Measurements from ENCODE around the gene STKLD1.

STKLD1 gene

DNA sequence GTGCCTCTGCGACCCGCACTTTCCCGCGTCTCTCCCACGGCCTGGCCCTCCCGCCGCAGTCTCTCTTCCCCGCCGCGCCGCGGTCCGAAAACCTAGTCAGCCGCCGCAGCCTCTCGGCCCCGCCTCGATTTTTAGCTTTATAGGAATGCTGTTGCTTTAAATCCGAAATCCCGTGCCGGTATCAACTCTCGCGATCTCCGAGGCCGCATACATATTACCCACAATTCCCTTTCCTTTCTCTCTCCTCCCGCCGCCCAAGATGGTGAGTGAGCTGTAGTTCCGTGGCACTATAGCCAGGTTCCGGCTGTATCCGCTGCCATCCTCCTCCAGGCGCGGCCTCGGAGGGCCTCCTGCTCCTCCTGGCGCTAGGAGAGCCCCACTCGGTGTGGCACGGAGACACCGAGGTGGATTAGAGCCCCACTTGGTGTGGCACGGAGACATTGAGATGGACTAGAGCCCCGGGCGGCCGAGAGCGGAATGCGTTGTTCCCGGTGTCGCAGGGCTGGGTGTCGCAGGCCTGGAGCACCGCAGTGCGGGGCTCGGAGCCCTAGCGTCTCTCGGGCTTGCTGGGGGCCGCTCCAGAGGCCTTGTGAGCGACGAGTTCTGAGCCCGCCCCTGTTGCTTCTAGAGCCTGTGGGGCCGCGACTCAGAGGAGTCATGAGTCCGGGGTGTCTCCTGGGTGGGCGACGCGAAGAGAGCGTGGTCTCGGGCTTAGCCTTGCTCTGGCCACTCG is 28.0 kb upstream of the STKLD1 start, which contains the start of the genes MED22 and RPL7A (continued):
- TF ChIP-seq, protein P1, sequence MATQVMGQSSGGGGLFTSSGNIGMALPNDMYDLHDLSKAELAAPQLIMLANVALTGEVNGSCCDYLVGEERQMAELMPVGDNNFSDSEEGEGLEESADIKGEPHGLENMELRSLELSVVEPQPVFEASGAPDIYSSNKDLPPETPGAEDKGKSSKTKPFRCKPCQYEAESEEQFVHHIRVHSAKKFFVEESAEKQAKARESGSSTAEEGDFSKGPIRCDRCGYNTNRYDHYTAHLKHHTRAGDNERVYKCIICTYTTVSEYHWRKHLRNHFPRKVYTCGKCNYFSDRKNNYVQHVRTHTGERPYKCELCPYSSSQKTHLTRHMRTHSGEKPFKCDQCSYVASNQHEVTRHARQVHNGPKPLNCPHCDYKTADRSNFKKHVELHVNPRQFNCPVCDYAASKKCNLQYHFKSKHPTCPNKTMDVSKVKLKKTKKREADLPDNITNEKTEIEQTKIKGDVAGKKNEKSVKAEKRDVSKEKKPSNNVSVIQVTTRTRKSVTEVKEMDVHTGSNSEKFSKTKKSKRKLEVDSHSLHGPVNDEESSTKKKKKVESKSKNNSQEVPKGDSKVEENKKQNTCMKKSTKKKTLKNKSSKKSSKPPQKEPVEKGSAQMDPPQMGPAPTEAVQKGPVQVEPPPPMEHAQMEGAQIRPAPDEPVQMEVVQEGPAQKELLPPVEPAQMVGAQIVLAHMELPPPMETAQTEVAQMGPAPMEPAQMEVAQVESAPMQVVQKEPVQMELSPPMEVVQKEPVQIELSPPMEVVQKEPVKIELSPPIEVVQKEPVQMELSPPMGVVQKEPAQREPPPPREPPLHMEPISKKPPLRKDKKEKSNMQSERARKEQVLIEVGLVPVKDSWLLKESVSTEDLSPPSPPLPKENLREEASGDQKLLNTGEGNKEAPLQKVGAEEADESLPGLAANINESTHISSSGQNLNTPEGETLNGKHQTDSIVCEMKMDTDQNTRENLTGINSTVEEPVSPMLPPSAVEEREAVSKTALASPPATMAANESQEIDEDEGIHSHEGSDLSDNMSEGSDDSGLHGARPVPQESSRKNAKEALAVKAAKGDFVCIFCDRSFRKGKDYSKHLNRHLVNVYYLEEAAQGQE (tag by site-specific recombination; IDR thresholded peaks at IDR 0.05) = 0 out of 2 replicates have a peak, but pooled peaks have one; percentile 24
- TF ChIP-seq, protein P2, sequence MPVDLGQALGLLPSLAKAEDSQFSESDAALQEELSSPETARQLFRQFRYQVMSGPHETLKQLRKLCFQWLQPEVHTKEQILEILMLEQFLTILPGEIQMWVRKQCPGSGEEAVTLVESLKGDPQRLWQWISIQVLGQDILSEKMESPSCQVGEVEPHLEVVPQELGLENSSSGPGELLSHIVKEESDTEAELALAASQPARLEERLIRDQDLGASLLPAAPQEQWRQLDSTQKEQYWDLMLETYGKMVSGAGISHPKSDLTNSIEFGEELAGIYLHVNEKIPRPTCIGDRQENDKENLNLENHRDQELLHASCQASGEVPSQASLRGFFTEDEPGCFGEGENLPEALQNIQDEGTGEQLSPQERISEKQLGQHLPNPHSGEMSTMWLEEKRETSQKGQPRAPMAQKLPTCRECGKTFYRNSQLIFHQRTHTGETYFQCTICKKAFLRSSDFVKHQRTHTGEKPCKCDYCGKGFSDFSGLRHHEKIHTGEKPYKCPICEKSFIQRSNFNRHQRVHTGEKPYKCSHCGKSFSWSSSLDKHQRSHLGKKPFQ (tag by site-specific recombination; IDR thresholded peaks at IDR 0.05) = 0 out of 2 replicates have a peak, but pooled peaks have one; percentile 20
- TF ChIP-seq ZNF292 (tag by site-specific recombination; IDR thresholded peaks at IDR 0.05; ENCODE audit: borderline replicate concordance, low read depth) (no peak), ZBTB20 (tag by site-specific recombination; IDR thresholded peaks at IDR 0.05) (peak; percentile 63; the same call in 1 of the 2 replicates), GLI4 (tag by site-specific recombination; IDR thresholded peaks at IDR 0.05) (peak; percentile 68; the same call in 1 of the 2 replicates), ZNF221 (tag by site-specific recombination; IDR thresholded peaks at IDR 0.05; ENCODE audit: borderline replicate concordance) (no peak), KLF16 (tag by site-specific recombination; IDR thresholded peaks at IDR 0.05) (peak; percentile 84), ZNF558 (tag by site-specific recombination; IDR thresholded peaks at IDR 0.05) (no peak), RBAK (tag by site-specific recombination; IDR thresholded peaks at IDR 0.05) (no peak), HOXC10 (CRISPR knock-in tag; IDR thresholded peaks at IDR 0.05) (no peak), ZNF146 (tag by site-specific recombination; IDR thresholded peaks at IDR 0.05) (peak; percentile 16; the same call in 1 of the 2 replicates), ZFP69B (tag by site-specific recombination; IDR thresholded peaks at IDR 0.05) (peak; percentile 60; the same call in 1 of the 2 replicates), PRDM1 (tag by site-specific recombination; IDR thresholded peaks at IDR 0.05) (peak; percentile 49; the same call in 1 of the 2 replicates), SP2 (tag by site-specific recombination; IDR thresholded peaks at IDR 0.05) (peak; percentile 37), ZNF664 (tag by site-specific recombination; IDR thresholded peaks at IDR 0.05) (no peak), ZNF747 (tag by site-specific recombination; IDR thresholded peaks at IDR 0.05) (no peak), ZNF239 (tag by site-specific recombination; IDR thresholded peaks at IDR 0.05) (0 out of 2 replicates have a peak, but pooled peaks have one; percentile 16), ZNF843 (tag by site-specific recombination; IDR thresholded peaks at IDR 0.05) (peak; percentile 69), ZNF121 (tag by site-specific recombination; IDR thresholded peaks at IDR 0.05) (no peak), ZBTB7A (tag by site-specific recombination; IDR thresholded peaks at IDR 0.05; ENCODE audit: low read depth) (peak; percentile 64; the same call in 1 of the 2 replicates)
- TF ChIP-seq, protein P3, sequence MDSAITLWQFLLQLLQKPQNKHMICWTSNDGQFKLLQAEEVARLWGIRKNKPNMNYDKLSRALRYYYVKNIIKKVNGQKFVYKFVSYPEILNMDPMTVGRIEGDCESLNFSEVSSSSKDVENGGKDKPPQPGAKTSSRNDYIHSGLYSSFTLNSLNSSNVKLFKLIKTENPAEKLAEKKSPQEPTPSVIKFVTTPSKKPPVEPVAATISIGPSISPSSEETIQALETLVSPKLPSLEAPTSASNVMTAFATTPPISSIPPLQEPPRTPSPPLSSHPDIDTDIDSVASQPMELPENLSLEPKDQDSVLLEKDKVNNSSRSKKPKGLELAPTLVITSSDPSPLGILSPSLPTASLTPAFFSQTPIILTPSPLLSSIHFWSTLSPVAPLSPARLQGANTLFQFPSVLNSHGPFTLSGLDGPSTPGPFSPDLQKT (IDR thresholded peaks at IDR 0.05; ENCODE audit: borderline replicate concordance, low read depth, low read length) = no peak
- TF ChIP-seq, protein P4, sequence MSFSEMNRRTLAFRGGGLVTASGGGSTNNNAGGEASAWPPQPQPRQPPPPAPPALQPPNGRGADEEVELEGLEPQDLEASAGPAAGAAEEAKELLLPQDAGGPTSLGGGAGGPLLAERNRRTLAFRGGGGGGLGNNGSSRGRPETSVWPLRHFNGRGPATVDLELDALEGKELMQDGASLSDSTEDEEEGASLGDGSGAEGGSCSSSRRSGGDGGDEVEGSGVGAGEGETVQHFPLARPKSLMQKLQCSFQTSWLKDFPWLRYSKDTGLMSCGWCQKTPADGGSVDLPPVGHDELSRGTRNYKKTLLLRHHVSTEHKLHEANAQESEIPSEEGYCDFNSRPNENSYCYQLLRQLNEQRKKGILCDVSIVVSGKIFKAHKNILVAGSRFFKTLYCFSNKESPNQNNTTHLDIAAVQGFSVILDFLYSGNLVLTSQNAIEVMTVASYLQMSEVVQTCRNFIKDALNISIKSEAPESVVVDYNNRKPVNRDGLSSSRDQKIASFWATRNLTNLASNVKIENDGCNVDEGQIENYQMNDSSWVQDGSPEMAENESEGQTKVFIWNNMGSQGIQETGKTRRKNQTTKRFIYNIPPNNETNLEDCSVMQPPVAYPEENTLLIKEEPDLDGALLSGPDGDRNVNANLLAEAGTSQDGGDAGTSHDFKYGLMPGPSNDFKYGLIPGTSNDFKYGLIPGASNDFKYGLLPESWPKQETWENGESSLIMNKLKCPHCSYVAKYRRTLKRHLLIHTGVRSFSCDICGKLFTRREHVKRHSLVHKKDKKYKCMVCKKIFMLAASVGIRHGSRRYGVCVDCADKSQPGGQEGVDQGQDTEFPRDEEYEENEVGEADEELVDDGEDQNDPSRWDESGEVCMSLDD (tag by site-specific recombination; IDR thresholded peaks at IDR 0.05) = 0 out of 2 replicates have a peak, but pooled peaks have one; percentile 27
- TF ChIP-seq, protein P5, sequence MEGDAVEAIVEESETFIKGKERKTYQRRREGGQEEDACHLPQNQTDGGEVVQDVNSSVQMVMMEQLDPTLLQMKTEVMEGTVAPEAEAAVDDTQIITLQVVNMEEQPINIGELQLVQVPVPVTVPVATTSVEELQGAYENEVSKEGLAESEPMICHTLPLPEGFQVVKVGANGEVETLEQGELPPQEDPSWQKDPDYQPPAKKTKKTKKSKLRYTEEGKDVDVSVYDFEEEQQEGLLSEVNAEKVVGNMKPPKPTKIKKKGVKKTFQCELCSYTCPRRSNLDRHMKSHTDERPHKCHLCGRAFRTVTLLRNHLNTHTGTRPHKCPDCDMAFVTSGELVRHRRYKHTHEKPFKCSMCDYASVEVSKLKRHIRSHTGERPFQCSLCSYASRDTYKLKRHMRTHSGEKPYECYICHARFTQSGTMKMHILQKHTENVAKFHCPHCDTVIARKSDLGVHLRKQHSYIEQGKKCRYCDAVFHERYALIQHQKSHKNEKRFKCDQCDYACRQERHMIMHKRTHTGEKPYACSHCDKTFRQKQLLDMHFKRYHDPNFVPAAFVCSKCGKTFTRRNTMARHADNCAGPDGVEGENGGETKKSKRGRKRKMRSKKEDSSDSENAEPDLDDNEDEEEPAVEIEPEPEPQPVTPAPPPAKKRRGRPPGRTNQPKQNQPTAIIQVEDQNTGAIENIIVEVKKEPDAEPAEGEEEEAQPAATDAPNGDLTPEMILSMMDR (tag by site-specific recombination; IDR thresholded peaks at IDR 0.05) = peak; percentile 58; the same call in 1 of the 2 replicates
- TF ChIP-seq, protein P6, sequence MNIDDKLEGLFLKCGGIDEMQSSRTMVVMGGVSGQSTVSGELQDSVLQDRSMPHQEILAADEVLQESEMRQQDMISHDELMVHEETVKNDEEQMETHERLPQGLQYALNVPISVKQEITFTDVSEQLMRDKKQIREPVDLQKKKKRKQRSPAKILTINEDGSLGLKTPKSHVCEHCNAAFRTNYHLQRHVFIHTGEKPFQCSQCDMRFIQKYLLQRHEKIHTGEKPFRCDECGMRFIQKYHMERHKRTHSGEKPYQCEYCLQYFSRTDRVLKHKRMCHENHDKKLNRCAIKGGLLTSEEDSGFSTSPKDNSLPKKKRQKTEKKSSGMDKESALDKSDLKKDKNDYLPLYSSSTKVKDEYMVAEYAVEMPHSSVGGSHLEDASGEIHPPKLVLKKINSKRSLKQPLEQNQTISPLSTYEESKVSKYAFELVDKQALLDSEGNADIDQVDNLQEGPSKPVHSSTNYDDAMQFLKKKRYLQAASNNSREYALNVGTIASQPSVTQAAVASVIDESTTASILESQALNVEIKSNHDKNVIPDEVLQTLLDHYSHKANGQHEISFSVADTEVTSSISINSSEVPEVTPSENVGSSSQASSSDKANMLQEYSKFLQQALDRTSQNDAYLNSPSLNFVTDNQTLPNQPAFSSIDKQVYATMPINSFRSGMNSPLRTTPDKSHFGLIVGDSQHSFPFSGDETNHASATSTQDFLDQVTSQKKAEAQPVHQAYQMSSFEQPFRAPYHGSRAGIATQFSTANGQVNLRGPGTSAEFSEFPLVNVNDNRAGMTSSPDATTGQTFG (tag by site-specific recombination; IDR thresholded peaks at IDR 0.05; ENCODE audit: borderline replicate concordance) = no peak
- TF ChIP-seq, protein P7, sequence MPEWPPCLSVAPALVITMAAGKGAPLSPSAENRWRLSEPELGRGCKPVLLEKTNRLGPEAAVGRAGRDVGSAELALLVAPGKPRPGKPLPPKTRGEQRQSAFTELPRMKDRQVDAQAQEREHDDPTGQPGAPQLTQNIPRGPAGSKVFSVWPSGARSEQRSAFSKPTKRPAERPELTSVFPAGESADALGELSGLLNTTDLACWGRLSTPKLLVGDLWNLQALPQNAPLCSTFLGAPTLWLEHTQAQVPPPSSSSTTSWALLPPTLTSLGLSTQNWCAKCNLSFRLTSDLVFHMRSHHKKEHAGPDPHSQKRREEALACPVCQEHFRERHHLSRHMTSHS (tag by site-specific recombination; IDR thresholded peaks at IDR 0.05) = no peak
